Gastrocnemius medialis (tissue), 4 donors: ENCODE results near the gene MTF1. TPM values are rescaled to one million over a fixed set of nuclear protein-coding genes. Genes with fewer than 3 reads are reported as not detected.

Experiments used
- ATAC-seq, 2 donors: fragments of 150-250 bp; one replicate each; pipeline ENCODE4 v1.9.1; 2016
- DNase-seq, 2 donors: peaks; one replicate each; pipeline ENCODE4 v3.0.0-alpha.2; 2019
- H3K27ac ChIP-seq, 4 donors: fragments of 200-600 bp; sonication (generic); 1 replicate in 1 of 4; 2 replicates in 3 of 4; pipeline ENCODE4 v1.5.1; 2016 to 2018; ENCODE audit warnings: mild to moderate bottlenecking in 2 of 4, moderate library complexity in 1 of 4
- H3K27me3 ChIP-seq, 3 donors: fragments of 200-600 bp; sonication (generic) in 2 of 3; 1 replicate in 1 of 3; 2 replicates in 2 of 3; pipeline versions ENCODE4 v1.5.1 to v1.6.0; 2016 to 2019; ENCODE audit warnings: mild to moderate bottlenecking in 1 of 3, moderate library complexity in 1 of 3
- H3K36me3 ChIP-seq, 2 donors: fragments of 200-600 bp; sonication (generic) in 1 of 2; one replicate each; pipeline ENCODE4 v1.5.1; 2017 to 2018
- H3K4me1 ChIP-seq, 2 donors: fragments of 200-600 bp; sonication (generic) in 1 of 2; one replicate each; pipeline ENCODE4 v1.5.1; 2016 to 2017; ENCODE audit warnings: mild to moderate bottlenecking in 2 of 2
- H3K4me3 ChIP-seq, 4 donors: fragments of 200-600 bp; sonication (generic) in 3 of 4; 1 replicate in 1 of 4; 2 replicates in 3 of 4; pipeline ENCODE4 v1.5.1; 2016 to 2019; ENCODE audit warnings: mild to moderate bottlenecking in 2 of 4
- H3K9me3 ChIP-seq, 3 donors: fragments of 200-600 bp; sonication (generic) in 2 of 3; 1 replicate in 1 of 3; 2 replicates in 2 of 3; pipeline ENCODE4 v1.5.1; 2016 to 2019
- POLR2A ChIP-seq, 2 donors: fragments of 450-650 bp; IDR thresholded peaks; one replicate each; pipeline ENCODE4 v1.6.1; 2017; ENCODE audit warnings: antibody characterized with exemption in 2 of 2, mild to moderate bottlenecking in 2 of 2, moderate library complexity in 2 of 2
- in situ Hi-C, 4 donors: fragments of 200-750 bp; cut with MboI; loops; one replicate each; pipeline versions ENCODE4 v1.15.0 to v1.8.0; 2017; ENCODE audit warnings: low sequenced_read_pairs in 4 of 4
- intact Hi-C: fragments of 100-400 bp; cut with DNase I; formaldehyde crosslinking; loops from one replicate; pipeline ENCODE4 v1.15.1; 2023; ENCODE audit warnings: low total_unique reads
- total RNA-seq, 4 donors: library from RNA; depleted of rRNA; stranded (reverse); fragments of >200 nt; gene quantifications; one replicate each; pipeline versions ENCODE4 v1.1.0 to v1.2.3, GENCODE V29; 2016
- TF ChIP-seq, protein P1 (sequence below), 5 experiments: fragments of 450-650 bp in 3 of 5; fragments of 200-600 bp in 2 of 5; sonication (generic) in 2 of 5; IDR thresholded peaks in 4 of 5; conservative IDR thresholded peaks in 1 of 5; 1 replicate in 4 of 5; 2 replicates in 1 of 5; pipeline ENCODE4 v1.5.1; 2016 to 2019; ENCODE audit warnings: antibody characterized with exemption in 5 of 5, mild to moderate bottlenecking in 3 of 5, moderate library complexity in 3 of 5

The MTF1 gene
- total RNA-seq, 4 donors from 2014 or later, result 4.0 to 9.4 (median 6.4) TPM

DNA sequence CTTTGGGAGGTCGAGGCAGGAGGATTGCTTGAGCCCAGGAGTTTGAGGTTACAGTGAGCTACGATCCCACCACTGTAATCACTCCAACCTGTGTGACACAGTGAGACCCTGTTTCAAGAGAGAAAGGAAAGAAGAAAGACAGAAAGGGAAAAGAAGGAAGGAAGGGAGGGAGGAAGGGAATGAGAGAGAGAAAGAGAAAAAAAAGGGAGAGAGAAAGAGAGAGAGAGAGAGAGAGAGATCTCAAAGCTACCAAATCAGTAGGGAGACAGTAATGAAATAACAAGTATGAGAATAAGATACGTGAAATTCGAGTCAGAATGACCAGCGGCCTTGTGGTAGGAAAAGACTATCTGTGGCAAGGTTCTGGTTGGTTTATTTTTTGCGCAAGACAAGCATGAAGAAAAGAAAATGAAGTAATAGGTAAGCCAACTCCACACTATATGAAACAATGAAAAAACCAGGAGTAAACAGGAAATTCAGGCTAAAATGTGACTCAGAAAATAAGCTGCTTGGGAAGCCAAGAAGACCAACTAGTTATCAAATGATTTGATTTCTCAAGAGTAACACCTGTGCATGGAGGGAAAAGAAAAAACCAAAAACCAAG, 8.9 kb downstream of the MTF1 start:
- in situ Hi-C loops, result loop anchor here in 1 of 4 donors (10.0 kb wide), 1 partner anchor 156 kb away; the partner anchor contains the start of gene CDCA8
- Histone ChIP-seq H3K4me3 (no peak overlapping the region), H3K36me3 (no peaks in the 10 kb centered on the region), H3K9me3 (no peaks in the 10 kb centered on the region), H3K4me1 (peaks cover 16 to 21% of the 10 kb centered on the region in 2 donors), H3K27ac (peak overlapping the region in 1 of 4 donors; percentile 4), H3K27me3 (no peaks in the 10 kb centered on the region)
- no peak for DNase-seq
- intact Hi-C loops, result no loop called here
- no peak for TF ChIP-seq POLR2A (IDR thresholded peaks at IDR 0.05)
- TF ChIP-seq, protein P1, sequence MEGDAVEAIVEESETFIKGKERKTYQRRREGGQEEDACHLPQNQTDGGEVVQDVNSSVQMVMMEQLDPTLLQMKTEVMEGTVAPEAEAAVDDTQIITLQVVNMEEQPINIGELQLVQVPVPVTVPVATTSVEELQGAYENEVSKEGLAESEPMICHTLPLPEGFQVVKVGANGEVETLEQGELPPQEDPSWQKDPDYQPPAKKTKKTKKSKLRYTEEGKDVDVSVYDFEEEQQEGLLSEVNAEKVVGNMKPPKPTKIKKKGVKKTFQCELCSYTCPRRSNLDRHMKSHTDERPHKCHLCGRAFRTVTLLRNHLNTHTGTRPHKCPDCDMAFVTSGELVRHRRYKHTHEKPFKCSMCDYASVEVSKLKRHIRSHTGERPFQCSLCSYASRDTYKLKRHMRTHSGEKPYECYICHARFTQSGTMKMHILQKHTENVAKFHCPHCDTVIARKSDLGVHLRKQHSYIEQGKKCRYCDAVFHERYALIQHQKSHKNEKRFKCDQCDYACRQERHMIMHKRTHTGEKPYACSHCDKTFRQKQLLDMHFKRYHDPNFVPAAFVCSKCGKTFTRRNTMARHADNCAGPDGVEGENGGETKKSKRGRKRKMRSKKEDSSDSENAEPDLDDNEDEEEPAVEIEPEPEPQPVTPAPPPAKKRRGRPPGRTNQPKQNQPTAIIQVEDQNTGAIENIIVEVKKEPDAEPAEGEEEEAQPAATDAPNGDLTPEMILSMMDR (IDR thresholded peaks at IDR 0.05 in 4 of 5, conservative IDR thresholded peaks at IDR 0.05 in 1 of 5), result no peak
- no peak for ATAC-seq

DNA sequence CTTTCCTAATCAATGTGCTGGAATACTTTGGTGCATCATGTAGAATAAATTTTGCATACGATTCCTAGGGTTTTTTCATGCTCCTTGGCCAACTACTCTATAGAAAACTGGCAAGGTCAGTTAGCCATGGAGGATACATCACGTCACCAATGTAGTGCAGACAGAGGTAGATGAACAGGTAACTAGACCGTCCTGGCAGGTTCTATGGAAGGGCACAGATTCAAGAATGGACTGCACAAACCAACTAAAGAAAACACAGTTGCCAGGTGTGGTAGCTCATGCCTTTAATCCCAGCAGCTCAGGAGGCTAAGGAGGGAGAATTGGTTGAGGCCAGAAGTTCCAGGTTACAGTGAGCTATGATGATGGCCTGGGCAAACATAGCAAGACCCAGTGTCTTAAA, 9.9 kb downstream of the MTF1 start:
- ATAC-seq, result no peak
- DNase-seq, result no peak
- H3K4me3 ChIP-seq, result no peak overlapping the region
- peaks cover 14 to 19% of the 10 kb centered on the region in 2 donors for H3K4me1 ChIP-seq
- no peak overlapping the region for H3K27ac ChIP-seq
- H3K27me3 ChIP-seq, result no peaks in the 10 kb centered on the region
- in situ Hi-C loops, result no loop called here
- H3K9me3 ChIP-seq, result no peaks in the 10 kb centered on the region
- TF ChIP-seq, protein P1 (IDR thresholded peaks at IDR 0.05 in 4 of 5, conservative IDR thresholded peaks at IDR 0.05 in 1 of 5), result no peak
- TF ChIP-seq POLR2A (IDR thresholded peaks at IDR 0.05), result no peak
- intact Hi-C loops, result no loop called here
- no peaks in the 10 kb centered on the region for H3K36me3 ChIP-seq

DNA sequence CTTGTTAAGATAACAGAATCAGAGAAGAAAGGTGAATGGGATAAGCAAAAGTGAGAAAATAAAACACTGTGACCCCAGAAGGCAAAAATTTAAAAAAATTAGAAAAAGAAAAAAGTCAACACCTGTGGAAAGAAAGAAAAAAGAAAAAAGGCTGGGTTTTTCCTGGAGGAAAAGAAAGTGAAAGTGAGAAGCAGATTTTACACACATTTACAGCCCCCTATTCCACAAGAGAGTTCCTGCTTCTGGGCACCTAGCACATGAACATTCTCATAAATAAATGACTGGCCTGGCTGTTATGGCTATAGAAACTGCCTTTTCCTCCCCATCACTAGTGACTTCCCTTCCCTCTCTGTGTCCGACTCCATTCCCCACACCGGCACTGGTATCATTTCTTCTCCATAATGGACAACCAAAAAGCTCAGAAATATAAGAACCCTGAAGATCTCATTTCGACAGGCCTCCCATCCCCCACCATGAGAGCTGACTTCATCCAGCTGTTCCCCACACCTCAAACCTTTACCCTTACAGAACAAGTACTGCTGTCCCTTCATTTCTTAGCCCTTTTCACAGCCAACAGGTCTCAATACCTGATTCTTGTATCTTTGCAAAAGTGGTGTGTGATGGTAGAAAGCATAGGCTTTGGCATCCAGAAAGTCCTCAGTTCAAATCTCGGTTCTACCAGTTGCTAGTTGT, 12.6 kb downstream of the MTF1 start:
- DNase-seq, result no peak
- Histone ChIP-seq H3K36me3 (no peaks in the 10 kb centered on the region), H3K9me3 (no peaks in the 10 kb centered on the region), H3K4me1 (peaks cover 2 to 7% of the 10 kb centered on the region in 2 donors), H3K4me3 (no peak overlapping the region), H3K27ac (no peak overlapping the region), H3K27me3 (no peaks in the 10 kb centered on the region)
- no peak for ATAC-seq
- TF ChIP-seq, protein P1 (IDR thresholded peaks at IDR 0.05 in 4 of 5, conservative IDR thresholded peaks at IDR 0.05 in 1 of 5), result no peak
- TF ChIP-seq POLR2A (IDR thresholded peaks at IDR 0.05), result no peak
- in situ Hi-C loops, result no loop called here
- intact Hi-C loops, result no loop called here

DNA sequence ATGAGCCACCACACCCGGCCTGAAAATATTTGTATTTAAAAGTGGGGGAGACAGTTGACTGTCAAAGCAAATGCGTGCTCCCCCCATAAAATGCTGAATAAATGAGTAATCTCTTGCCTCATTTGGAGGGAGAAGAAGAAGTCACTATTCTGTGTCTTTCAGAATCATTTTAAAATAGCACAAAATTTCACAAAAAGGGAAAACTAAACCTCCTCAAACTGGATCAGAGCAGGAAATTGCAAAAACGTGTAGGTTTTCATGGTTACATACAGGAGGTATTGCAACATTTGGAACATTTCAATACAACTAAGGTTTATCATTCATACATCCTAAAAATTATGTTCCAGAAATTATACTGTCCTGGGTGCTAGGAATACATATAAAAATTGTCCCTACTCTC, 13.6 kb downstream of the MTF1 start:
- Histone ChIP-seq H3K36me3 (no peaks in the 10 kb centered on the region), H3K27me3 (no peaks in the 10 kb centered on the region), H3K9me3 (no peaks in the 10 kb centered on the region), H3K4me3 (no peak overlapping the region), H3K4me1 (peaks cover 0 to 1% of the 10 kb centered on the region in 2 donors), H3K27ac (no peak overlapping the region)
- in situ Hi-C loops, result no loop called here
- DNase-seq (no peak), ATAC-seq (no peak)
- intact Hi-C loops, result no loop called here
- TF ChIP-seq, protein P1 (IDR thresholded peaks at IDR 0.05 in 4 of 5, conservative IDR thresholded peaks at IDR 0.05 in 1 of 5), result no peak
- no peak for TF ChIP-seq POLR2A (IDR thresholded peaks at IDR 0.05)
